Erythroblast (primary cell): ENCODE data around the gene MARK2.

Experiments
- GATA1 ChIP-seq: IDR thresholded peaks from 2 replicates; pipeline ENCODE4 v1.6.1; 2011; ENCODE audit warnings: low read depth, mild to moderate bottlenecking, control low read depth, low read length, moderate library complexity
- POLR2A ChIP-seq: IDR thresholded peaks from 2 replicates; pipeline ENCODE4 v1.6.1; 2011; ENCODE audit warnings: mild to moderate bottlenecking, low read length

DNA sequence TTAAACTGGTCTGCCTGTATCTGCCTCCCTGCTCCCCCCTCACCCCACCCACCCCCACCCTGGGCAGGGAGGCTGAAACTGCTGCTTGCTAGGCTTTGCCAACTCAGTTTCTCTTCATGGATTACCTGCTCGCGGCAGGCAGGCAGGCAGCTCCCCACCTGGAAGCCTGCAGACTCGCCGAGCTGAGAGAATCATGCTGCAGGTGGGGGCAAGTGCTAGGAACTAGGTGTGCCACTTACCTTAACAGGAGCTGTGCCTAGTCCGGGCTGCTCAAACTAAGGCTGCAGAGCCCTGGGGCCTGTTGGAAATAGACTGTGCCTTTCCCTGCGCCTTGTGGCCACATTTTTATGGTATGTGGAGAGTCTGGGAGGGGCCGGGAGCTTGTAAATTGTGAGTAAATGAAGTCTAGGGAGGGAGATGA is 30.3 kb downstream of the MARK2 start:
- TF ChIP-seq POLR2A (no peak), GATA1 (no peak)
